AG20443 (cell line): ENCODE results near the gene GRIN1.
"Not testable (repeated sequence)": the region's sequence is repeated elsewhere in the genome, so short reads cannot be mapped to it uniquely, and the experiment has no call there.

Experiments
- DNase-seq: peaks from one replicate; pipeline ENCODE4 v3.0.0; 2012; ENCODE audit warnings: low spot score, mixed read lengths

GRIN1 gene

DNA sequence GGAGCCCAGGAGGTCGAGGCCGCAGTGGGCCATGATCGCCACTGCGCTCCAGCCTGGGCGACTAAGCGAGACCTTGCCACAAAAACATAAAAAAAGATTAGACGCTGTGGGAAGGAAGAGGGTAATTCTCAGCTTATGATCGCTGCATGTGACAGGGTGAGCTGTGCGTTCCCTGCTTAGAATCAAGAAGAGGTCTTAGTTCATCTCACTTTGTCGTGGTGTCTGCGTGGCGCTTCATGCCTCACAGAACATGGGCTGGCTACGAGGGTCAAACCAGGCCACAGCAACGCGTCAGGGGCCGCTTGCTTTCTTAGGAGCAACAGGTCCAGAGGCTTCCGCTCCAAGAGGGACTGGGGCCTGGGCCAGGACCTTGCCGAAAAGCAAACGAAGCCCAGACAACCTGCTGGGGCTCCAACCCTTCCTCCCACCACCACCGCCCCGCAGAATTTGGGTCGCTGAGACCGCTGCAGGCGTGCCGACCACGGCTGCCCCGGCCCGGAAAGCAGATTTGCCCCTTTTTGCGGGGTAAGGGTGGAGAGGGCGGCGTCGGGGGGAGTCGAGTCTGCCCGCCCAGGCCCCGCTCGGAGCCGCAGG, 10.0 kb upstream of the GRIN1 start:
- no peak for DNase-seq

- peak; percentile 99 for DNase-seq
These were observed 9.3 kb upstream of the GRIN1 start for GRCh38 chr9:137129456-137130175.

DNA sequence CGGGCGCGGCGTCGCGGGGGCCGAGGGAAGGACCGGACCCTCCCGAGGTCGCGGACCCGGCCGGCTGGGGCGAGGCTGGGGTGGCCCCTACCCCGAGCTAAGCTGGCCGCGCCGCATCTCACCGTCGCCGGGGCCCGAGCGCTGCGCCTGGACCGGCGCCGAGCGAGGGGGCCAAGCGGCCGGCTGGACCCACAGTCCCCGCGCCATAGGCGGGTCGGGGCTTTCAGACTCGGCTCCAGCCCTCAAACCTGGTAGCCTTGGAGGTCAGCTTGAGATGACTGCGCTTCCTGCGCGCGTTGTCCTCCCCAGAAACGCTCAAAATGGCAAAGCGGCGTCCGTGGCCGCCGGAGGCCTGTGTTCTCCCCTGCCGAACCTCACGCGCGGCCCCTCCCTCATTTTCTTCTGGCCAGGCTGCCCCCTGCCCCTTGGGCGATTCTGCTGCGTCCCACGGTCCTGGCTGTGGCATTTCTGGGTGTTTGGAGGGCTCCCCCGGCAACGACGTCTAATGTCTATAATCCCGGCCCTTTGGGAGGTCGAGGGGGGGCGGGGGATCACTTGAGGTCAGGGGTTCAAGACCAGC, 8.7 kb upstream of the GRIN1 start:
- DNase-seq, result no peak

DNA sequence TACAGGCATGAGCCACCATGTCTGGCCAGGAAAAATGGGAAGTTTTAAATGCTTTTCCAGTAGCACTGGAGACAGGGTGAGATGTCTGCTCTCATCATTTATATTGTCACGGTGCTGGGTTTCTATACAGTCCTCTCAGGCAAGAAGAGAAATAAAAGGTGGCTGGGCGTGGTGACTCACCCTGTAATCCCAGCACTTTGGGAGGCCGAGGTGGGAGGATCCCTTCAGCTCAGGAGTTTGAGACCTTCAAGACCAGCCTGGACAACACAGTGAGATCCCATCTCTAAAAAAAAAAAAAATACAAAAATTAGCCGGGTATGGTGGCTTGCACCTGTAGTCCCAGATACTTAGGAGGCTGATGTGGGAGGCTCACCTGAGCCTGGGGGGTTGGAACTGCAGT, 4.8 kb upstream of the GRIN1 start:
- no peak for DNase-seq

GRCh38 chr9:137135154-137135553, 3.8 kb upstream of the GRIN1 start:
- DNase-seq, result not testable (repeated sequence)

DNA sequence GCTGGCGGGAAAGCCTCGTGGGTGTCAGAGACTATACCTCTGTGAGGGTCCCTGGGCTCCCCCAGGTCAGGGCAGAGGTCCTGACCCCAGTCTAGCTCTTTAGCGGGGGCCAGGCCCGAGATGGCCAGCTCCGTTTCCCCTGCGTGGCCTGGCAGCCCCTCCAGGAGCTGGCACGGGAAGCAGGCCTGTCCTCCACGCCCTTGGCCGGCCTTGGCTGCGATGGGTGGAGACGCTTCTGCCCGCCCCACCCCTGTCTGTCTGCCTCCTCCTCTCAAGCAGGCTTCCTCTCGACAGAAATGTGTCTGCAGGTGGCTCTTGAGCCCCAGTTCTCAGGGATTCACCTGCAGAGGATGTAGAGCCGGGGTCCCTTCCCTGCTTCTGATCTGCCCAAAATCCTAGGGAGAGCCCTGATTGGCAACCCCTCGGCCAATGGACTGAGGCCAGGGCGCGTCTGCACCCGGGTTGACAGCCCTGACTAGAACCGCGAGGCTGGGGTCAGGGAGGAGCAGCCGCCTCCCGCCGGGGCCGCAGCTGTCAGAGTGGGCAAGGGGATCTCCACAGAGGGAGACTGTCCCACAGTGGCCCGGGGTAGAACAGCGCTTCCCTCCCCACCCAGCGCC, 2.6 kb upstream of the GRIN1 start:
- DNase-seq, result no peak

- no peak for DNase-seq
These were observed 1.9 kb upstream of the GRIN1 start for GRCh38 chr9:137136881-137137607.

DNA sequence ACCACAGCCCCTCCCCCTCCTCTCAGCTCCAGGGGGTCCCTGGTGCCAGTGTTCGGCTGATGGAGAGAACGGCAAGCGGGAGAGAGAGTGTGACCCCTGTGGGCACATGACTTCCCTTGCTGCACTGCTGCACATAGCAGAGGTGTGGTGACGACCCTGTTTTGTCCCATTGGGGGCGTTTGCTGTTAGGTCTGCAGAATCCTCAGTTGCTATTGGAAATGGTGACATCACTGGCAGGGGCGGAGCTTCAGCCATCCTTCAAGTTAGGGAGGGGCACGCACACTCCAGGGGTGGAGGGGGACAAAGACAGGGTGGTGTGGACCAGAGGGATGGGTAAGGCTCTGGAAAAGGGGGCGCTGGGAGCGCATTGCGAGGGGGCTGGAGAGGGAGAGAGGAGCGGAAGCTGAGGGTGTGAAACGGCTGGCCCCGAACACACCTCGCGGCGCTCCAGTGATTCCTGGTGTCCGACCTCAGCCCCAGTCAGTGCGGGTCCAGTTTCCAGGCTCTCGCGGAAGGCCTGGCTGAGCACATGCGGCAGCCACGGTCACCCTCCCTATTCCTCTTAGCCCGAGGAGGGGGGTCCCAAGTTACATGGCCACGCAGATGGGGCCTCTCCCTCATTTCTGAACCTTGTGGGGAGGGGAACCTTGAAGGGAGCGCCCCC, 764 bp upstream of the GRIN1 start:
- DNase-seq, result no peak

DNA sequence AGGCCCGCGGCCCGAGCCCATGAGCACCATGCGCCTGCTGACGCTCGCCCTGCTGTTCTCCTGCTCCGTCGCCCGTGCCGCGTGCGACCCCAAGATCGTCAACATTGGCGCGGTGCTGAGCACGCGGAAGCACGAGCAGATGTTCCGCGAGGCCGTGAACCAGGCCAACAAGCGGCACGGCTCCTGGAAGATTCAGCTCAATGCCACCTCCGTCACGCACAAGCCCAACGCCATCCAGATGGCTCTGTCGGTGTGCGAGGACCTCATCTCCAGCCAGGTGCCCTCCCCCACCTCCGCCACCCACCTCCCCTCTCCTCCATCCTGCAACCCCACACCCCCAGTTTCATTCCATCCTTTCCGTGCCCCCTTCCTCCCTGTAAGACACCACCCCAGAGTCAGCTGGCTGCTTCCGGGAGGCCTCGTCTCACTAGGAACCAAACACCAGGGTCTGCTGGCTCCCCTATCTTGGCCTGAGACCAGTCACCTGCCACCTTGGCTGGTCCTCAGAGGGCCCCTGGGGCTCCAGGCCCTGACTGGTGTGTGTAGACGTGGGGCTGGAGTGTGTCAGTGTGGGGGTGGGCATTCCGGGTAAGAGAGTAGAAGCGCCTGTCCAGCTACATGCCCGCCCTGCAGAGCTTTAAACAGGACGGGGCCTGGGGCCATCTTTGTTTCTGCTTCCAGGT, 655 bp downstream of the GRIN1 start:
- DNase-seq, result no peak

GRCh38 chr9:137140151-137141012, 1.4 kb downstream of the GRIN1 start:
- no peak for DNase-seq

DNA sequence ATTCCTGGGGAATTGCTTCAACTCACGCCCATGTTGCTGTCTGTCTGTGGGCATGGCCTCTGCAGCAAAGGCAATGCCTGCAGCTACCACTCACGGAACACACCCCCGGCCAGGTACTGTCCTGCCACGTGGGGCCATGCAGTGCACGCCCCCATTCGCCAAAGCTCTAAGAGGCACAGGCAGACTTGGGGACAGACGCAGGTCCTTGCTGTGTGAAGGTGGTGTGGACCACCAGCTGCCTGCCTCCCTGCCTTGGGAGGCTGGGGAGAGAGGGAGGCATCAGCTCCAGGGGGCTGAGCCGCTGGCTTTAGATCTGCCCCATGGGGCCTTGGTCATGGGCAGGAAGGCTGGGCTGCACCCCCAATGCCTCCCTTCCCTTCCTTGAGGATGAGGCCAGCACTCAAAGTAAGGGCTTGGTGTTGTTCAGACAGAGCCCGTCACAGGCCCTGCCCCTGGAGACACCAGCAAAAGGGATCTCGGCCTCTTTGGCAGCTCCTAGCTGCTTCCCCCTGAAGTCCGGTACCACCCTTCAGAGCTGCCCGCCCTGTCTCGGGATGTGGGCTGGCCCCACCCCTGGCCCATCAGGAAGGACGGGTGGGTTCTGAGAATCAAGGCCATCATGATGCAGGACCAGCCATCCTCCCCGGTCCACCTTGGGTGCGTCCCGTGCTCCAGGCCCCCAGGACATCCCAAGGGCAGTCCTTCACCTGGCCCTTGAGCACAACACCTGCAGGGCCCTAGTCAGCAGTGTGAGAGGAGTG, 2.3 kb downstream of the GRIN1 start:
- DNase-seq, result no peak

DNA sequence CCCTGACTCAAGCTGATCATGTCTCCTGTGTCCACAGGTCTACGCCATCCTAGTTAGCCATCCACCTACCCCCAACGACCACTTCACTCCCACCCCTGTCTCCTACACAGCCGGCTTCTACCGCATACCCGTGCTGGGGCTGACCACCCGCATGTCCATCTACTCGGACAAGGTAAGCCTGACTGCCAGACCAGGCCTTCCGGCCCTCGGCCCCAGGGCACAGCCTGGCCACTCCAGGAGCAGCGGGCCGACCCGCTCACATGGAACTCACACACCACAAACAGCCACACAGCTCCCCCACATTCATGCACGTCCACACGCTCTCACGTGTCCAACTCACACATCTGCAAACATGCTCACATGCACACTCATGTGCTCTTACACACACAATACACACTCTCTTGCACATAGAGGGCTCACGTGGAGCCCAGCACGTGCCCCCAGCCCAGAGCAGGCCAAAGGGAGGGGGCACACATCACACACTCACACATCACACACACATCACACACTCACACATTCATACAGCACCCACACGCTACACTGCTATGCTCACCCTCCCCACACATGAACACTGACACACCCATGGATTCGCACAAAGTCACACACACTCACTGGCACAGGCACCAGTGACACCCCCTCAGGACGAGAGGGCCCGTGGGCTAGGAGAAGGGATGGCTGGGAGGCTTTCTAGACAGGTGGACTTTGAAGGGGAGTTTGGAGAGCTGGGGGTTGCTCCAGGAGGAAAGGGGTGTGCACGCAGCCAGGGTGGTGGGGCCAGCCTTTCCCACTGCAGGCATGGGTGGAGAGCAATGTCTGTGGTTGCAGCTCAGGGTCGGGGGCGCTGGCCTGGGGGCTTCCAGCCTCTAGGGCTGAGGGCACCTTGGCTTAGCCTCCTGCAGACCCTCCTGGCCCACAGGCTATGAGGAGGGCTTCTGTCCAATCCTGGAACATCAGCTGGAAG, 3.3 kb downstream of the GRIN1 start:
- no peak for DNase-seq

DNA sequence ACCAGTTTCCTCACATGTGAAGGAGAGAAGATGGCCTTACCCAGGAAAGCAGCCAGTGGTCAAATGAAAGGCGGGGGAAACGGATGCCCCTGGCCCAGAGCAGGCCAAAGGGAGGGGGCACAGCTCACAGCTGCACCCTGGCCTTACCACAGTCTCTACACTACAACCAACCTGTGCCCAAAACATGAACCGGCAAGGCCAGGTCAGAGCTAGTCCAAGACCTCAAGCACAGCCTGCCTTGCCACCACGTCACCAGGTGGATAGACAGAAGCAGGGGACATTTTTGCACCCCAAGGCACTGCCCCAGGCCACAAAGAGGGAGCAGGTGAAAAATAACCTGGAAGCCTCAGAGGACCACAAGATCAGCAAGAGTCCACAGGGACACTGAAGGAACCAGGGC, 4.5 kb downstream of the GRIN1 start:
- DNase-seq, result no peak

GRCh38 chr9:137145731-137146526, 7.0 kb downstream of the GRIN1 start:
- no peak for DNase-seq

- no peak for DNase-seq
These were observed 7.6 kb downstream of the GRIN1 start for GRCh38 chr9:137146527-137146918.

GRCh38 chr9:137147091-137147792, 8.3 kb downstream of the GRIN1 start:
- DNase-seq, result no peak

GRCh38 chr9:137147793-137148160, 8.8 kb downstream of the GRIN1 start:
- no peak for DNase-seq
